ENCODE results near the gene ALKAL2.

Gene ALKAL2

DNA sequence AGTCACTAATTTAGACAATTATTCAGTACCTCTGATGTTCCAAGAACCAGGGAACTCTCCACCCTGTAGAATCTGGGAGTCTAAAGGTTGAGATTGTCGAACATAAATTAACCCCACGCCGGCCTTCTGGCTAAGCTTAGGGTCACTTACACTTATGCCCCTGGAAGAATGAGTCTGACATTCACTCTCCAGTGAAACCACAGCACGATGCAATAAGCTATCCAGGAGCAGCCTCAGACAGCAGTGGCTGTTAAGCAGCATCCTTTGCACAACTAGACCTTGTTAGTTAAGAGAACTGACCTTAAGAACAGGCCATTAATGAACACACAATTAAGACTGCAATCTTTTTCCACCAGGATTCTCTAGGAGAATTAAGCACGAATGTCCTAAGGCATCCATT, 49.0 kb downstream of the ALKAL2 start:
- Histone ChIP-seq H3K4me3 (ENCODE audit: low read length) (no peak overlapping the region), H4K20me1 (ENCODE audit: insufficient read depth, low read length) (no peaks in the 10 kb centered on the region), H3K27ac (ENCODE audit: low read length) (no peak overlapping the region), H3F3A (ENCODE audit: insufficient read depth, low read length) (no peaks in the 10 kb centered on the region), H3K79me2 (ENCODE audit: low read length) (no peaks in the 10 kb centered on the region), H3K27me3 (replicated peaks; ENCODE audit: insufficient read depth, low read length) (no peaks in the 10 kb centered on the region), H3K9ac (ENCODE audit: low read length) (no peak overlapping the region), H3K4me1 (ENCODE audit: low read length) (no peaks in the 10 kb centered on the region), H3K9me2 (replicated peaks; ENCODE audit: insufficient read depth, low read length) (no peaks in the 10 kb centered on the region), H3K4me2 (ENCODE audit: low read depth, low read length) (no peak overlapping the region), H2AFZ (ENCODE audit: low read length) (no peak overlapping the region), H3K36me3 (replicated peaks; ENCODE audit: insufficient read depth, low read length) (no peaks in the 10 kb centered on the region), H3K9me3 (replicated peaks; ENCODE audit: insufficient read depth, low read length) (no peaks in the 10 kb centered on the region)
- no peak for DNase-seq
- TF ChIP-seq, protein P1, sequence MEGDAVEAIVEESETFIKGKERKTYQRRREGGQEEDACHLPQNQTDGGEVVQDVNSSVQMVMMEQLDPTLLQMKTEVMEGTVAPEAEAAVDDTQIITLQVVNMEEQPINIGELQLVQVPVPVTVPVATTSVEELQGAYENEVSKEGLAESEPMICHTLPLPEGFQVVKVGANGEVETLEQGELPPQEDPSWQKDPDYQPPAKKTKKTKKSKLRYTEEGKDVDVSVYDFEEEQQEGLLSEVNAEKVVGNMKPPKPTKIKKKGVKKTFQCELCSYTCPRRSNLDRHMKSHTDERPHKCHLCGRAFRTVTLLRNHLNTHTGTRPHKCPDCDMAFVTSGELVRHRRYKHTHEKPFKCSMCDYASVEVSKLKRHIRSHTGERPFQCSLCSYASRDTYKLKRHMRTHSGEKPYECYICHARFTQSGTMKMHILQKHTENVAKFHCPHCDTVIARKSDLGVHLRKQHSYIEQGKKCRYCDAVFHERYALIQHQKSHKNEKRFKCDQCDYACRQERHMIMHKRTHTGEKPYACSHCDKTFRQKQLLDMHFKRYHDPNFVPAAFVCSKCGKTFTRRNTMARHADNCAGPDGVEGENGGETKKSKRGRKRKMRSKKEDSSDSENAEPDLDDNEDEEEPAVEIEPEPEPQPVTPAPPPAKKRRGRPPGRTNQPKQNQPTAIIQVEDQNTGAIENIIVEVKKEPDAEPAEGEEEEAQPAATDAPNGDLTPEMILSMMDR (IDR thresholded peaks at IDR 0.05; ENCODE audit: low read length): no peak
- no peak for TF ChIP-seq EZH2 (optimal IDR thresholded peaks at IDR 0.05; ENCODE audit: low read depth, low read length)
- TF ChIP-seq EZH2phosphoT487 (IDR thresholded peaks at IDR 0.05; ENCODE audit: low read length): no peak

DNA sequence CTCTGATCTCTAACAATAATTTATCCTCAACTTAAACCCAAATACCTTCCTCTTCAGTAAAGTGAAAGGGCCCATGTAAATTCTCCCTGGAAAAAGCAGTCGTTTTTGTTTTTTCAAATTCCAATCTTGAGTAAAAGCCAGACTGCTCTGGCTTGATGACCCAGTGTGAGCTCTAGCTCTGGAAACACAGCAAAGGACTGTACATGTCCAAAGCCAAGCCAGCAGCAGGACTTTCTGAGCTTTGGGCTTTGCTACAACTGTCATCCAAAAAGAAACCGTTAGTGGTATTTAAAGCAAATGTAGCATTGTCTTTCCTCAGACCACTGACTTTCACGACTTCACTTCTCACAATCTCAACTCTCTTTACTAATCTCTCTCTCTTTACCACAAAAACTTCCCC, 49.5 kb downstream of the ALKAL2 start:
- no peak overlapping the region for H3K4me2 ChIP-seq (ENCODE audit: low read depth, low read length)
- no peaks in the 10 kb centered on the region for H3K79me2 ChIP-seq (ENCODE audit: low read length)
- H3K36me3 ChIP-seq (replicated peaks; ENCODE audit: insufficient read depth, low read length): no peaks in the 10 kb centered on the region
- H3K27ac ChIP-seq (ENCODE audit: low read length): no peak overlapping the region
- no peaks in the 10 kb centered on the region for H4K20me1 ChIP-seq (ENCODE audit: insufficient read depth, low read length)
- H3K9ac ChIP-seq (ENCODE audit: low read length): no peak overlapping the region
- no peaks in the 10 kb centered on the region for H3F3A ChIP-seq (ENCODE audit: insufficient read depth, low read length)
- no peaks in the 10 kb centered on the region for H3K4me1 ChIP-seq (ENCODE audit: low read length)
- DNase-seq: no peak
- no peaks in the 10 kb centered on the region for H3K9me3 ChIP-seq (replicated peaks; ENCODE audit: insufficient read depth, low read length)
- H3K9me2 ChIP-seq (replicated peaks; ENCODE audit: insufficient read depth, low read length): no peaks in the 10 kb centered on the region
- H2AFZ ChIP-seq (ENCODE audit: low read length): no peak overlapping the region
- H3K4me3 ChIP-seq (ENCODE audit: low read length): no peak overlapping the region
- TF ChIP-seq EZH2 (optimal IDR thresholded peaks at IDR 0.05; ENCODE audit: low read depth, low read length): no peak
- no peak for TF ChIP-seq EZH2phosphoT487 (IDR thresholded peaks at IDR 0.05; ENCODE audit: low read length)
- TF ChIP-seq, protein P1 (IDR thresholded peaks at IDR 0.05; ENCODE audit: low read length): no peak
- H3K27me3 ChIP-seq (replicated peaks; ENCODE audit: insufficient read depth, low read length): no peaks in the 10 kb centered on the region

DNA sequence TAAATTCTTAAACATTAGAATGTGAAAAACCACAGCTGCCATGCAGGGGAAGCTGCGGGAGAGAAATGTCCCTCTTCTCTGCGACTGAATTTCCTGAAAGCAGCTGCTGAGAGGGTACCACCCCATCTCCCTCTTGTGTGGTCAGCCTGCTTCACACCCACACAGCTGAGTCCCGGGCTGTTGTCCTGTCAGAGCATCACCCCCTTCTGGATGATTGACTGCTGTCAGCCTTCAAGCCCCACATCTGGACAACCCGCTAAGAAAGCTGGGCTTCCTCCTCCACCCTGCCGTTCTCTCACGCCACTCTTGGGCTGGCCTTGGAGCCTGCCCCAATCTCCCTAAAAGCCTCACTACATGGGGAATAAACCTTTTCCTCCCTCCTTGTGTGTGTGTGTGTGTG, 50.0 kb downstream of the ALKAL2 start:
- Histone ChIP-seq H4K20me1 (ENCODE audit: insufficient read depth, low read length) (no peaks in the 10 kb centered on the region), H3K9me2 (replicated peaks; ENCODE audit: insufficient read depth, low read length) (no peaks in the 10 kb centered on the region), H3F3A (ENCODE audit: insufficient read depth, low read length) (no peaks in the 10 kb centered on the region), H3K36me3 (replicated peaks; ENCODE audit: insufficient read depth, low read length) (no peaks in the 10 kb centered on the region), H3K4me3 (ENCODE audit: low read length) (no peak overlapping the region), H2AFZ (ENCODE audit: low read length) (no peak overlapping the region), H3K27ac (ENCODE audit: low read length) (no peak overlapping the region), H3K9ac (ENCODE audit: low read length) (no peak overlapping the region), H3K9me3 (replicated peaks; ENCODE audit: insufficient read depth, low read length) (no peaks in the 10 kb centered on the region), H3K4me1 (ENCODE audit: low read length) (no peaks in the 10 kb centered on the region), H3K4me2 (ENCODE audit: low read depth, low read length) (no peak overlapping the region), H3K79me2 (ENCODE audit: low read length) (no peaks in the 10 kb centered on the region), H3K27me3 (replicated peaks; ENCODE audit: insufficient read depth, low read length) (no peaks in the 10 kb centered on the region)
- no peak for DNase-seq
- TF ChIP-seq, protein P1 (IDR thresholded peaks at IDR 0.05; ENCODE audit: low read length): no peak
- TF ChIP-seq EZH2phosphoT487 (IDR thresholded peaks at IDR 0.05; ENCODE audit: low read length) (no peak), EZH2 (optimal IDR thresholded peaks at IDR 0.05; ENCODE audit: low read depth, low read length) (no peak)
